ENCODE results near the gene CHL1.

The CHL1 gene

DNA sequence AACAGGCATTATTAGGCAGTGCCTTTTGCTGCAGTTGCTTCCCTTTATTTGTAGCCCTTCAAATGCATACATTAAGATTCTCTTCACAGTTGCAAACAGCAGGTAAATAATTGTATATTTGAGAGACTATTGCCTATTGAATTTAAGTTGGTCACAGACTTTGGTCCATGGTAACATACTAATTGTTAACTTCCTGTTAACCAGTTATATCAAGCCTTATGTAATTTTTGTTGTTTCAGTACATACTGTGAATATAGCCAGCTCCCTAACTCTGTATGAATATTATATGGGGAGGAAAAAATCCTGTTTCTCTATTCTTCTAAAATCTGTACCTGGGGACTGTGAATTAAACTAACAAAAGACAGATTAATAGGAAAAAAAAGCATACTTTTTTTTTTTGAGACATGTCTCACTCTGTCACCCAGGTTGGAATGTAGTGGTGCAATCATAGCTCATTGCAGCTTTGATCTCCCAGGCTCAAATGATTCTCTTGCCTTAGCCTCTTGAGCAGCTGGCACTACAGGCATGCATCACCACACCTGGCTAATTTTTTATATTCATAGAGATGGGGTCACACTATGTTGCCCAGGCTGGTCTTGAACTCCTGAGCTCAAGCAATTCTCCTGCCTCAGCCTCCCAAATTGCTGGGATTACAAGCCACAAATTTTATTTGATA, 53.2 kb downstream of the CHL1 start:
- no peak for DNase-seq (ENCODE audit: low read depth)
- TF ChIP-seq, protein P1, sequence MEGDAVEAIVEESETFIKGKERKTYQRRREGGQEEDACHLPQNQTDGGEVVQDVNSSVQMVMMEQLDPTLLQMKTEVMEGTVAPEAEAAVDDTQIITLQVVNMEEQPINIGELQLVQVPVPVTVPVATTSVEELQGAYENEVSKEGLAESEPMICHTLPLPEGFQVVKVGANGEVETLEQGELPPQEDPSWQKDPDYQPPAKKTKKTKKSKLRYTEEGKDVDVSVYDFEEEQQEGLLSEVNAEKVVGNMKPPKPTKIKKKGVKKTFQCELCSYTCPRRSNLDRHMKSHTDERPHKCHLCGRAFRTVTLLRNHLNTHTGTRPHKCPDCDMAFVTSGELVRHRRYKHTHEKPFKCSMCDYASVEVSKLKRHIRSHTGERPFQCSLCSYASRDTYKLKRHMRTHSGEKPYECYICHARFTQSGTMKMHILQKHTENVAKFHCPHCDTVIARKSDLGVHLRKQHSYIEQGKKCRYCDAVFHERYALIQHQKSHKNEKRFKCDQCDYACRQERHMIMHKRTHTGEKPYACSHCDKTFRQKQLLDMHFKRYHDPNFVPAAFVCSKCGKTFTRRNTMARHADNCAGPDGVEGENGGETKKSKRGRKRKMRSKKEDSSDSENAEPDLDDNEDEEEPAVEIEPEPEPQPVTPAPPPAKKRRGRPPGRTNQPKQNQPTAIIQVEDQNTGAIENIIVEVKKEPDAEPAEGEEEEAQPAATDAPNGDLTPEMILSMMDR (IDR thresholded peaks at IDR 0.05; ENCODE audit: low read length, missing control alignments): no peak
- H3K4me3 ChIP-seq (replicated peaks; ENCODE audit: low read depth, low read length): no peak overlapping the region

DNA sequence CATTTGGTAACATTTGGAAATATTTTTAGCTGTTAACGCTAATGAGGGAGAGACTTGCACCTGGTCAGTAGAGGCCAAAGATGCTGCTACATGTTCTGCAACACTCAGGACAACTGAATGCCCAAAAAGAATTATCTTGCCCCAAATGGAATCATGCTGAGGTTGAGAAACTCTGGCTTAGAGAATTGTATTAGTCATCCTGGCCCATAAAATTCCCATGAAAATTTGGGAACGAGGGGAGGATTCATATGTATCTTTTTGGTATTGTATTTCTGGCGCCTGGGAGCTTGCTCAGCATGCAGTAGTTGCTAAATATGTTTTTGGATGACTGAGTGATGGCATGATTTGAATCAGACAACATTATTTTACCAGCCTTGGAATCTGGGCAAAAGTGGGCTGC, 59.9 kb downstream of the CHL1 start:
- DNase-seq (ENCODE audit: low read depth): no peak
- TF ChIP-seq, protein P1 (IDR thresholded peaks at IDR 0.05; ENCODE audit: low read length, missing control alignments): no peak
- H3K4me3 ChIP-seq (replicated peaks; ENCODE audit: low read depth, low read length): no peak overlapping the region

DNA sequence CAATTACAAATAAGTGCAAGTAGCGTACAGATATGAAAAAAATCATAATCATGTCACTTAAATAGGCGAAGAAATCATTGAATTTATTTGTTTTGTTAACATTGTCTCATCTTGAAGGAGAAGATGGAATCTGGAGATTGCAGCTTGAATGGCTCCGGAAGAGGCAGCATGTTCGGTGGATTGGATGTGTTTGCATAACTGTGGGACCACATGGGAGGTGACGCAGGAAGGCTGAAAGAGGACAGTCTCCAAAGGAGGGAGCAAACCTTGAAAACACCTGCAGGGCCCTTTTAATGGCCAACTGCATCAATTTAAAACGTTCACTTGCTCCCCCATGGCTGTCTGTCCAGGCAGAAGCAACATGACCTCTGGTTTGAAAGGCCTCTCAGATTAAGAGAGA, 61.3 kb downstream of the CHL1 start:
- no peak overlapping the region for H3K4me3 ChIP-seq (replicated peaks; ENCODE audit: low read depth, low read length)
- DNase-seq (ENCODE audit: low read depth): no peak
- TF ChIP-seq, protein P1 (IDR thresholded peaks at IDR 0.05; ENCODE audit: low read length, missing control alignments): no peak

DNA sequence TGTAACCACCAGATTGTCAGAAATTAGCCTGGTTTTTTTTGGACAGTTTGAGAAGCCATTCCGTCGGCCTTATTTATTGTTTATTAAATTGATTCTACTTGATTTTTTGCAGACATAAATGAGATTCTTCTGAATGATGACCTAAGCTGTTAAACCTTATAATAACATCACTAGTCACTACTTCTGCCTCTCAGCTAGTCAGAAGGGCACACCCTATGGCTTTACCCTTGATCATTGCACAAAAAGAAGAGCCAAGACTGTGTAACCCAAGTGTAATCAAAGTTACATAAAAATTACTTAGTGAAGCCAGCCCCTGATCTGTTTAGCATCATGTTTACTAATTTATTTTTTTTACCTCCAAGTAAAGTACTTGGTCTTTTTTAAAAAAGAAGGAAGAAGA, 64.3 kb downstream of the CHL1 start:
- no peak for DNase-seq (ENCODE audit: low read depth)
- H3K4me3 ChIP-seq (replicated peaks; ENCODE audit: low read depth, low read length): no peak overlapping the region
- TF ChIP-seq, protein P1 (IDR thresholded peaks at IDR 0.05; ENCODE audit: low read length, missing control alignments): no peak

DNA sequence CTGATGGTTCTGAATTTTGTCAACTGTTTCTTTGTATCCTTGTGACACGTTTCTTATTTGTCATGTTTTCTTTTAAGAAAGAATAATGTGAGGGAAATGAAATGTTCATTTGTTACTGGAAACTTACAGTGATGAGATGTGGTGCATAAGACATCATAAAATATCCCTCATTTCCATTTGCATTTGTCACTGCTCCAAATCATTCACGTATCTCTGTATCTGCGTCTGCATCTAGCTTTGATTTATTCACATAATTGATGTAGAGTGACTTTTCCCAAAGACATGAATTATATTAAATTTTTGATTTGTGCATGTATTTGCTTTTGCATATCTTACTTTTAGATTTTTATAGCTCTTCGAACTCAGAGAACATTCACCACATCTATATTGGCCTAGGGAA, 66.8 kb downstream of the CHL1 start:
- DNase-seq (ENCODE audit: low read depth): no peak
- no peak overlapping the region for H3K4me3 ChIP-seq (replicated peaks; ENCODE audit: low read depth, low read length)
- TF ChIP-seq, protein P1 (IDR thresholded peaks at IDR 0.05; ENCODE audit: low read length, missing control alignments): no peak

DNA sequence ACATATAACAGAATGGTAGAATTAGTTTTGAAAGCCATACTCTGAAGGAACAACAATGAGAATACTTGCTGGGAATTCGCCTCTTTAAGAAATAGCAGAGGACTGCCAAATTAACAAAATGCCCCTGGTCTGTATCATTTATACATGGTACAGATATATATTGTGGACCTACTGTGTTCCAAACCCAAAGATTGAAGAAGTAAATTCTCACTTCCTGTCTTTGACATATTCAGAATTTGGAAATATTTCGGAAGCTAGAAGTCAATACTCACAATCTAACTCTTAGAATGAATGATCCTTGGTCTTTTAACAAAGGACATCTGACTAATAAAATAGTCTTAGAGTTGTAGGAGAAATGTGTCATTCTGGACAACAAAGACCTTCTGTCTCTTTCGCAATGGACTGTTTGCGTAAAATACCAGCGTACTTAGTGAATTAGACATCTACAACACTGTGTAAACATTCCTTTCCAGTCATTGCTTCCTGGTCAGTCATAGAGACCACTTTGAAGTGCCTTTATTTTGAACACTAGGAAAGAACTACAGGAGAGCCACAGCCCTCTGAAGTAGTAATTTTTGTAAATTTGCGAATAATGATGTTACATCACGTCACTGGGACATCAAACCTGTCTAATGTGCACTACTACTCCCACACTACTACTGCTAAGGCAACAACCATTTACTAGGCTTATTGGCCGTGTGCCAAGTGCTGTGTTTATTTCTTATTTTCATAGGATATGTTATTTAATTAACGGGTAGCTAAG, 68.0 kb downstream of the CHL1 start:
- DNase-seq (ENCODE audit: low read depth): peak; percentile 55
- TF ChIP-seq, protein P1 (IDR thresholded peaks at IDR 0.05; ENCODE audit: low read length, missing control alignments): no peak
- no peak overlapping the region for H3K4me3 ChIP-seq (replicated peaks; ENCODE audit: low read depth, low read length)

All from fibroblast of pulmonary artery (primary cell).